ENCODE measurements around the gene S100A14. TPM values are rescaled to one million over a fixed set of nuclear protein-coding genes. Genes with fewer than 3 reads are reported as not detected.

S100A14 gene
- total RNA-seq, 1 experiment from 2014 or later = 2.1 TPM

DNA sequence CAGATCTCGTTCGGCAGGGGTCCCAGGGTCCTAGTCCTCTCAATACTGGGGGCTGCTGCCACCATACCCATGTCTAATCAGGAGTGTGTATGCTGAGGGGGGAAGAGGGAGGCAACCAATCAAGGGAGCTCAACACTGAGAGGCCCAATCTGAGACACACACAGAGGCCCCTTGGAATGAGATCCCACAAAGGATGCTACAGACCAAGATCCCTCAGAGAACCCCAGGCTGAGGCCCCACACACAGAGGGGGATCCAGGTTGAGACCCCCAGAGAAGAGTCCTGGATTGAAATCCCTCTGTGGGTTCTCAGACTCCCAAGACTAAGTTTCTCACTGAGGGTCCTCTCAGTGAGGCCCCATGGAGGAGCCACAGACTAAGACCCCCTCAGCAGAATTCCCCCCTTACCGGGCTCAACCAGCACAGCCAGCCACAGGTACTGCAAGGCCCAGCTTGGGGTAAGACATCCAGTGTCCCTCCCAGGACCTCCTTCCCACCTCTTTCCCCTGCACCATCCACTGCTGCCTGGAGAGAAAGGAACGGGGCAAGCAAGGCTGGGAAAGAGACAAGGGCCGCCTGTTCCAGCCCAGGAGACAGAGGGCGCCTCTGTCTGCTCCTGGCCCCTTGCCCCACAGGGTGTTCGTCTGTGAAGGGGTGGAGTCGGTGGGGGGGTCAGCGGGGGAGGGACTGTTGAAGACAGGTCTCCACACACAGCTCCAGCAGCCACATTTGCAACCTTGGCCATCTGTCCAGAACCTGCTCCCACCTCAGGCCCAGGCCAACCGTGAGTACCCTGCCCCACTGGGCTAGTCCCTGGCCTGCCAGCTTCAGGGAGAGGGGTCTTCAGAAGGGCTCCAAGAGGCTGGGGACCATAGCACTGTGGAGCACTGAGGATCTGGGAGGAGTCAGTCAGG lies 11.8 kb upstream of the S100A14 start, which contains the start of gene S100A1:
TSS of gene S100A1 (plus strand) at position 720 of the 912 bp plus-strand sequence. CDS start 2,088 bp downstream, outside the sequence.
- ATAC-seq (no peak; the same call in 1 of the 2 replicates), DNase-seq (ENCODE audit: low spot score) (no peak)
- CTCF ChIA-PET = interaction anchor here (0.6 to 5.1 kb wide), 66 partner anchors 8 to 576 kb away, joined by 3 to 230 read pairs (median 6); partner anchors contain the start of genes INTS3, RAB13, RPS27 and S100A14
- TF ChIP-seq, protein P1, sequence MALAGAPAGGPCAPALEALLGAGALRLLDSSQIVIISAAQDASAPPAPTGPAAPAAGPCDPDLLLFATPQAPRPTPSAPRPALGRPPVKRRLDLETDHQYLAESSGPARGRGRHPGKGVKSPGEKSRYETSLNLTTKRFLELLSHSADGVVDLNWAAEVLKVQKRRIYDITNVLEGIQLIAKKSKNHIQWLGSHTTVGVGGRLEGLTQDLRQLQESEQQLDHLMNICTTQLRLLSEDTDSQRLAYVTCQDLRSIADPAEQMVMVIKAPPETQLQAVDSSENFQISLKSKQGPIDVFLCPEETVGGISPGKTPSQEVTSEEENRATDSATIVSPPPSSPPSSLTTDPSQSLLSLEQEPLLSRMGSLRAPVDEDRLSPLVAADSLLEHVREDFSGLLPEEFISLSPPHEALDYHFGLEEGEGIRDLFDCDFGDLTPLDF (CRISPR knock-in tag; IDR thresholded peaks at IDR 0.05) = no peak
- TF ChIP-seq PRRX2 (CRISPR knock-in tag; IDR thresholded peaks at IDR 0.05) = no peak
- TF ChIP-seq, protein P2, sequence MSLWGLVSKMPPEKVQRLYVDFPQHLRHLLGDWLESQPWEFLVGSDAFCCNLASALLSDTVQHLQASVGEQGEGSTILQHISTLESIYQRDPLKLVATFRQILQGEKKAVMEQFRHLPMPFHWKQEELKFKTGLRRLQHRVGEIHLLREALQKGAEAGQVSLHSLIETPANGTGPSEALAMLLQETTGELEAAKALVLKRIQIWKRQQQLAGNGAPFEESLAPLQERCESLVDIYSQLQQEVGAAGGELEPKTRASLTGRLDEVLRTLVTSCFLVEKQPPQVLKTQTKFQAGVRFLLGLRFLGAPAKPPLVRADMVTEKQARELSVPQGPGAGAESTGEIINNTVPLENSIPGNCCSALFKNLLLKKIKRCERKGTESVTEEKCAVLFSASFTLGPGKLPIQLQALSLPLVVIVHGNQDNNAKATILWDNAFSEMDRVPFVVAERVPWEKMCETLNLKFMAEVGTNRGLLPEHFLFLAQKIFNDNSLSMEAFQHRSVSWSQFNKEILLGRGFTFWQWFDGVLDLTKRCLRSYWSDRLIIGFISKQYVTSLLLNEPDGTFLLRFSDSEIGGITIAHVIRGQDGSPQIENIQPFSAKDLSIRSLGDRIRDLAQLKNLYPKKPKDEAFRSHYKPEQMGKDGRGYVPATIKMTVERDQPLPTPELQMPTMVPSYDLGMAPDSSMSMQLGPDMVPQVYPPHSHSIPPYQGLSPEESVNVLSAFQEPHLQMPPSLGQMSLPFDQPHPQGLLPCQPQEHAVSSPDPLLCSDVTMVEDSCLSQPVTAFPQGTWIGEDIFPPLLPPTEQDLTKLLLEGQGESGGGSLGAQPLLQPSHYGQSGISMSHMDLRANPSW (CRISPR knock-in tag; conservative IDR thresholded peaks at IDR 0.05; ENCODE audit: low read depth) = no peak
- TF ChIP-seq, protein P3, sequence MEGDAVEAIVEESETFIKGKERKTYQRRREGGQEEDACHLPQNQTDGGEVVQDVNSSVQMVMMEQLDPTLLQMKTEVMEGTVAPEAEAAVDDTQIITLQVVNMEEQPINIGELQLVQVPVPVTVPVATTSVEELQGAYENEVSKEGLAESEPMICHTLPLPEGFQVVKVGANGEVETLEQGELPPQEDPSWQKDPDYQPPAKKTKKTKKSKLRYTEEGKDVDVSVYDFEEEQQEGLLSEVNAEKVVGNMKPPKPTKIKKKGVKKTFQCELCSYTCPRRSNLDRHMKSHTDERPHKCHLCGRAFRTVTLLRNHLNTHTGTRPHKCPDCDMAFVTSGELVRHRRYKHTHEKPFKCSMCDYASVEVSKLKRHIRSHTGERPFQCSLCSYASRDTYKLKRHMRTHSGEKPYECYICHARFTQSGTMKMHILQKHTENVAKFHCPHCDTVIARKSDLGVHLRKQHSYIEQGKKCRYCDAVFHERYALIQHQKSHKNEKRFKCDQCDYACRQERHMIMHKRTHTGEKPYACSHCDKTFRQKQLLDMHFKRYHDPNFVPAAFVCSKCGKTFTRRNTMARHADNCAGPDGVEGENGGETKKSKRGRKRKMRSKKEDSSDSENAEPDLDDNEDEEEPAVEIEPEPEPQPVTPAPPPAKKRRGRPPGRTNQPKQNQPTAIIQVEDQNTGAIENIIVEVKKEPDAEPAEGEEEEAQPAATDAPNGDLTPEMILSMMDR (IDR thresholded peaks at IDR 0.05) = 0 out of 2 replicates have a peak, but pooled peaks have one; percentile 27
- Mint-ChIP-seq H3K9me3 (no peaks in the 10 kb centered on the region; the same call in 1 of the 2 replicates), H3K27ac (peak within 1 kb of the TSS; percentile 93), H3K27me3 (ENCODE audit: low read depth) (no peaks in the 10 kb centered on the region), H3K36me3 (peaks cover 22% of the 10 kb centered on the region), H3K4me3 (peak within 1 kb of the TSS; percentile 81), H3K4me1 (peaks cover 52% of the 10 kb centered on the region)
- POLR2A ChIA-PET = interaction anchor here (0.6 to 1.8 kb wide), 15 partner anchors 12 to 147 kb away, joined by 3 to 15 read pairs (median 5); partner anchors contain the start of genes S100A14, S100A16, S100A6 and SLC27A3

DNA sequence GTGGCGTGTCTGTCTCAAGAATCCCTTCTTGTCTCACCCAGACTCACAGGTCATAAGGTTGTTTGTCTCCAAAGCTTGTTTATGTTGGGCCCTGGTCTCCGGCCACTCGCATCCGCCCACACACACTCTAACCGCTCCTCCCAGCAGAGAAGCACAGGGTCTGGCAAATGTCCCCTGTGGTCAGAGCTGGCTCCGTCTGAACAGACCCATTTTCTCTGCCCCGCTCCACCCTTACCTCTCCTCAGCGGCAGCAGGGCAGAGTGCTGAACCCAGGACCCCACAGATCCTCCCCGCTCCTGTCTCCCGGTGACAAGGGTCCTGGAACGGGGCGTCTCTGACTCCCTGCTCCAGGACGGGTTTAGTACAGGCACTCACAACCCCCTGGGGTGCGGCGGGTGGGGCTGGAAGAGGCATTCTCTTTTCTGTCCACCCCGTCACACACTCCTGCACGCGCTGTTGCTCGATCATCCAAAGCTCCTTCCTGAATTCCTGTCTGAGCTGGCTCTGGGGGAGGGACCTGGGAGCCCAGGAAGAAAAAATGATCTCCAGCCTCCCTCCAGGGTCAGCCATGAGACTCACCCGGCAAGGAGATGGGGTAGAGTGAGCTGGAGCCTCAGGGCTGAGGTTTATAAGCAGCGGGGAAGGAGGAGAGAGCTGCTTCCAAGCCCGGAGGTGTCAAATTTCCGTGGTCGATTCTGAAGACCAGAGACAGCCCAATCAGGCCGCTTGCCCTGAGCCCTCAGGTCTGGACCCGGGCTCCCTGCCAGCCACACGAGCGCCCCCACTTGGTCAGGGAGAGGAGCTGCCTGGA lies 11.0 kb upstream of the S100A14 start, which contains the start of gene S100A13:
TSS of gene S100A13 (minus strand) at position 602 of the 811 bp plus-strand sequence. CDS start 1,033 bp downstream, outside the sequence.
- peak; percentile 93 for ATAC-seq
- CTCF ChIA-PET = interaction anchor here (0.6 to 5.1 kb wide), 69 partner anchors 8 to 577 kb away, joined by 3 to 230 read pairs (median 5); partner anchors contain the start of genes INTS3, RAB13, RPS27 and S100A14
- no peak for TF ChIP-seq NR2C2 (CRISPR knock-in tag; IDR thresholded peaks at IDR 0.05)
- TF ChIP-seq ZNF232 (CRISPR knock-in tag; IDR thresholded peaks at IDR 0.05) = 0 out of 2 replicates have a peak, but pooled peaks have one; percentile 47
- TF ChIP-seq, protein P4, sequence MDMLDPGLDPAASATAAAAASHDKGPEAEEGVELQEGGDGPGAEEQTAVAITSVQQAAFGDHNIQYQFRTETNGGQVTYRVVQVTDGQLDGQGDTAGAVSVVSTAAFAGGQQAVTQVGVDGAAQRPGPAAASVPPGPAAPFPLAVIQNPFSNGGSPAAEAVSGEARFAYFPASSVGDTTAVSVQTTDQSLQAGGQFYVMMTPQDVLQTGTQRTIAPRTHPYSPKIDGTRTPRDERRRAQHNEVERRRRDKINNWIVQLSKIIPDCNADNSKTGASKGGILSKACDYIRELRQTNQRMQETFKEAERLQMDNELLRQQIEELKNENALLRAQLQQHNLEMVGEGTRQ (CRISPR knock-in tag; IDR thresholded peaks at IDR 0.05) = no peak
- no peak for TF ChIP-seq MYBL2 (CRISPR knock-in tag; IDR thresholded peaks at IDR 0.05)
- TF ChIP-seq, protein P5, sequence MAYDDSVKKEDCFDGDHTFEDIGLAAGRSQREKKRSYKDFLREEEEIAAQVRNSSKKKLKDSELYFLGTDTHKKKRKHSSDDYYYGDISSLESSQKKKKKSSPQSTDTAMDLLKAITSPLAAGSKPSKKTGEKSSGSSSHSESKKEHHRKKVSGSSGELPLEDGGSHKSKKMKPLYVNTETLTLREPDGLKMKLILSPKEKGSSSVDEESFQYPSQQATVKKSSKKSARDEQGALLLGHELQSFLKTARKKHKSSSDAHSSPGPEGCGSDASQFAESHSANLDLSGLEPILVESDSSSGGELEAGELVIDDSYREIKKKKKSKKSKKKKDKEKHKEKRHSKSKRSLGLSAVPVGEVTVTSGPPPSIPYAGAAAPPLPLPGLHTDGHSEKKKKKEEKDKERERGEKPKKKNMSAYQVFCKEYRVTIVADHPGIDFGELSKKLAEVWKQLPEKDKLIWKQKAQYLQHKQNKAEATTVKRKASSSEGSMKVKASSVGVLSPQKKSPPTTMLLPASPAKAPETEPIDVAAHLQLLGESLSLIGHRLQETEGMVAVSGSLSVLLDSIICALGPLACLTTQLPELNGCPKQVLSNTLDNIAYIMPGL (CRISPR knock-in tag; IDR thresholded peaks at IDR 0.05) = peak; percentile 79; the same call in 1 of the 2 replicates
- no peak for TF ChIP-seq IRF2 (CRISPR knock-in tag; IDR thresholded peaks at IDR 0.05; ENCODE audit: borderline replicate concordance, low read depth)
- TF ChIP-seq, protein P6, sequence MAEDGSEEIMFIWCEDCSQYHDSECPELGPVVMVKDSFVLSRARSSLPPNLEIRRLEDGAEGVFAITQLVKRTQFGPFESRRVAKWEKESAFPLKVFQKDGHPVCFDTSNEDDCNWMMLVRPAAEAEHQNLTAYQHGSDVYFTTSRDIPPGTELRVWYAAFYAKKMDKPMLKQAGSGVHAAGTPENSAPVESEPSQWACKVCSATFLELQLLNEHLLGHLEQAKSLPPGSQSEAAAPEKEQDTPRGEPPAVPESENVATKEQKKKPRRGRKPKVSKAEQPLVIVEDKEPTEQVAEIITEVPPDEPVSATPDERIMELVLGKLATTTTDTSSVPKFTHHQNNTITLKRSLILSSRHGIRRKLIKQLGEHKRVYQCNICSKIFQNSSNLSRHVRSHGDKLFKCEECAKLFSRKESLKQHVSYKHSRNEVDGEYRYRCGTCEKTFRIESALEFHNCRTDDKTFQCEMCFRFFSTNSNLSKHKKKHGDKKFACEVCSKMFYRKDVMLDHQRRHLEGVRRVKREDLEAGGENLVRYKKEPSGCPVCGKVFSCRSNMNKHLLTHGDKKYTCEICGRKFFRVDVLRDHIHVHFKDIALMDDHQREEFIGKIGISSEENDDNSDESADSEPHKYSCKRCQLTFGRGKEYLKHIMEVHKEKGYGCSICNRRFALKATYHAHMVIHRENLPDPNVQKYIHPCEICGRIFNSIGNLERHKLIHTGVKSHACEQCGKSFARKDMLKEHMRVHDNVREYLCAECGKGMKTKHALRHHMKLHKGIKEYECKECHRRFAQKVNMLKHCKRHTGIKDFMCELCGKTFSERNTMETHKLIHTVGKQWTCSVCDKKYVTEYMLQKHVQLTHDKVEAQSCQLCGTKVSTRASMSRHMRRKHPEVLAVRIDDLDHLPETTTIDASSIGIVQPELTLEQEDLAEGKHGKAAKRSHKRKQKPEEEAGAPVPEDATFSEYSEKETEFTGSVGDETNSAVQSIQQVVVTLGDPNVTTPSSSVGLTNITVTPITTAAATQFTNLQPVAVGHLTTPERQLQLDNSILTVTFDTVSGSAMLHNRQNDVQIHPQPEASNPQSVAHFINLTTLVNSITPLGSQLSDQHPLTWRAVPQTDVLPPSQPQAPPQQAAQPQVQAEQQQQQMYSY (CRISPR knock-in tag; IDR thresholded peaks at IDR 0.05) = no peak; the same call in 1 of the 2 replicates
- peak; percentile 51; the same call in 1 of the 2 replicates for TF ChIP-seq ETV6 (CRISPR knock-in tag; IDR thresholded peaks at IDR 0.05)
- TF ChIP-seq FOXJ3 (CRISPR knock-in tag; IDR thresholded peaks at IDR 0.05; ENCODE audit: borderline replicate concordance) = no peak
- TF ChIP-seq ZNF671 (CRISPR knock-in tag; IDR thresholded peaks at IDR 0.05) = no peak
- no peak for TF ChIP-seq NR3C1 (CRISPR knock-in tag; conservative IDR thresholded peaks at IDR 0.05; ENCODE audit: low read depth)

More for the DNA sequence above, 11.0 kb upstream of the S100A14 start, which contains the start of gene S100A13:
- peak within 1 kb of the TSS; percentile 93 for H3K27ac Mint-ChIP-seq
- H3K4me1 Mint-ChIP-seq = peaks cover 56% of the 10 kb centered on the region
- no peaks in the 10 kb centered on the region for H3K27me3 Mint-ChIP-seq (ENCODE audit: low read depth)
- H3K4me3 Mint-ChIP-seq = peak within 1 kb of the TSS; percentile 81
- DNase-seq (ENCODE audit: low spot score) = peak; percentile 95
- H3K9me3 Mint-ChIP-seq = no peaks in the 10 kb centered on the region
- peaks cover 25% of the 10 kb centered on the region for H3K36me3 Mint-ChIP-seq
- POLR2A ChIA-PET = interaction anchor here (0.6 to 1.8 kb wide), 18 partner anchors 8 to 148 kb away, joined by 3 to 15 read pairs (median 4); partner anchors contain the start of genes S100A14, S100A16, S100A6 and SLC27A3

Measured in WTC11 (cell line).